H9 (cell line): ENCODE data around the gene TRAK2. TPM values are rescaled to one million over a fixed set of nuclear protein-coding genes. Genes with fewer than 3 reads are reported as not detected.

Experiments
- DNase-seq: peaks from one replicate; pipeline ENCODE4 v3.0.0-alpha.2; 2017
- H2AFZ ChIP-seq: one replicate; pipeline ENCODE4 v1.6.1; 2013; ENCODE audit warnings: mild to moderate bottlenecking, low read length, control low read depth, moderate library complexity
- H2AK5ac ChIP-seq: 2 replicates; pipeline ENCODE4 v1.6.1; 2013; ENCODE audit warnings: low read length, control low read depth, mixed read lengths; ENCODE audit not compliant: insufficient read length
- H2BK120ac ChIP-seq: one replicate; pipeline ENCODE4 v1.6.1; 2013; ENCODE audit warnings: low read depth, mild to moderate bottlenecking, low read length, control low read depth, inconsistent platforms; ENCODE audit not compliant: poor library complexity, severe bottlenecking
- H2BK12ac ChIP-seq: 2 replicates; pipeline ENCODE4 v1.6.1; 2013; ENCODE audit warnings: low read length, control low read depth, mixed read lengths, low read depth; ENCODE audit not compliant: insufficient read length
- H2BK15ac ChIP-seq: 2 replicates; pipeline ENCODE4 v1.6.1; 2013; ENCODE audit warnings: low read depth, low read length, control low read depth
- H2BK20ac ChIP-seq: one replicate; pipeline ENCODE4 v1.6.1; 2013; ENCODE audit warnings: low read depth, mild to moderate bottlenecking, low read length, control low read depth, inconsistent platforms; ENCODE audit not compliant: poor library complexity, severe bottlenecking
- H2BK5ac ChIP-seq: 2 replicates; pipeline ENCODE4 v1.6.1; 2013; ENCODE audit warnings: low read length, control low read depth, mixed read lengths; ENCODE audit not compliant: insufficient read length
- H3K14ac ChIP-seq: 2 replicates; pipeline ENCODE4 v1.6.1; 2013; ENCODE audit warnings: low read length, control low read depth; ENCODE audit not compliant: insufficient read depth
- H3K18ac ChIP-seq: 2 replicates; pipeline ENCODE4 v1.6.1; 2013; ENCODE audit warnings: low read depth, mild to moderate bottlenecking, mixed read lengths, low read length, control low read depth; ENCODE audit not compliant: insufficient read length
- H3K23ac ChIP-seq: 2 replicates; pipeline ENCODE4 v1.6.1; 2013; ENCODE audit warnings: low read length, control low read depth, mixed read lengths, low read depth; ENCODE audit not compliant: insufficient read length
- H3K23me2 ChIP-seq: 2 replicates; pipeline ENCODE4 v1.6.1; 2013; ENCODE audit warnings: low read depth, mild to moderate bottlenecking, mixed read lengths, low read length, control low read depth; ENCODE audit not compliant: insufficient read length, poor library complexity, severe bottlenecking
- H3K27ac ChIP-seq: 2 replicates; pipeline ENCODE4 v1.5.1; 2013; ENCODE audit warnings: low read length, control low read depth, mixed read lengths, low read depth; ENCODE audit not compliant: insufficient read length
- H3K27me3 ChIP-seq: 2 replicates; pipeline ENCODE4 v1.6.1; 2013; ENCODE audit warnings: low read length, control low read depth, inconsistent platforms; ENCODE audit not compliant: insufficient read depth
- H3K4ac ChIP-seq: 2 replicates; pipeline ENCODE4 v1.6.1; 2013; ENCODE audit warnings: low read depth, mild to moderate bottlenecking, control low read depth, inconsistent platforms, low read length, moderate library complexity
- H3K4me1 ChIP-seq: 2 replicates; pipeline ENCODE4 v1.6.1; 2013; ENCODE audit warnings: low read length, control low read depth, inconsistent platforms; ENCODE audit not compliant: insufficient read depth
- H3K4me2 ChIP-seq: 2 replicates; pipeline ENCODE4 v1.6.1; 2013; ENCODE audit warnings: low read length, control low read depth, mixed read lengths; ENCODE audit not compliant: insufficient read length, insufficient read depth
- H3K56ac ChIP-seq: 2 replicates; pipeline ENCODE4 v1.6.1; 2013; ENCODE audit warnings: low read depth, mild to moderate bottlenecking, mixed read lengths, low read length, control low read depth; ENCODE audit not compliant: insufficient read length
- H3K79me1 ChIP-seq: 2 replicates; pipeline ENCODE4 v1.6.1; 2013; ENCODE audit warnings: low read depth, mild to moderate bottlenecking, moderate library complexity, low read length, control low read depth, inconsistent platforms; ENCODE audit not compliant: insufficient read depth, poor library complexity, severe bottlenecking
- H3K79me2 ChIP-seq: 2 replicates; pipeline ENCODE4 v1.6.1; 2013; ENCODE audit warnings: low read length, control low read depth, inconsistent platforms; ENCODE audit not compliant: insufficient read depth
- H3K9ac ChIP-seq: 2 replicates; pipeline ENCODE4 v1.6.1; 2013; ENCODE audit warnings: low read length, control low read depth, mixed read lengths; ENCODE audit not compliant: insufficient read length; ENCODE audit errors: extremely low read depth
- H3K9me3 ChIP-seq: one replicate; pipeline ENCODE4 v1.6.1; 2013; ENCODE audit warnings: low read depth, low read length, inconsistent platforms; ENCODE audit not compliant: control insufficient read depth
- H3T11ph ChIP-seq: one replicate; pipeline ENCODE4 v1.6.1; 2013; ENCODE audit warnings: mild to moderate bottlenecking, low read length, control low read depth, inconsistent platforms
- H4K20me1 ChIP-seq: one replicate; pipeline ENCODE4 v1.6.1; 2013; ENCODE audit not compliant: control insufficient read depth, insufficient read length, insufficient read depth
- H4K5ac ChIP-seq: 2 replicates; pipeline ENCODE4 v1.6.1; 2013; ENCODE audit warnings: low read depth, mild to moderate bottlenecking, mixed read lengths, low read length, control low read depth; ENCODE audit not compliant: insufficient read length
- H4K8ac ChIP-seq: replicated peaks from 2 replicates; pipeline ENCODE4 v1.6.1; 2013; ENCODE audit warnings: low read length, control low read depth, mixed read lengths, low read depth; ENCODE audit not compliant: insufficient read length
- H4K91ac ChIP-seq: 2 replicates; pipeline ENCODE4 v1.6.1; 2013; ENCODE audit warnings: low read depth, mild to moderate bottlenecking, moderate library complexity, mixed read lengths, low read length, control low read depth; ENCODE audit not compliant: insufficient read length
- H3K27ac Mint-ChIP-seq, 3 experiments: 2 replicates in 2 of 3; 3 replicates in 1 of 3; pipeline ENCODE4 v1.8.0; 2020 to 2021; ENCODE audit warnings: mixed read lengths in 3 of 3, mild to moderate bottlenecking in 1 of 3, moderate library complexity in 1 of 3
- H3K27me3 Mint-ChIP-seq: 2 replicates; pipeline ENCODE4 v1.8.0; 2021; ENCODE audit warnings: low read depth, mild to moderate bottlenecking, moderate library complexity, mixed read lengths
- H3K36me3 Mint-ChIP-seq, 3 experiments: 2 replicates in 2 of 3; 3 replicates in 1 of 3; pipeline ENCODE4 v1.8.0; 2020 to 2021; ENCODE audit warnings: low read depth in 3 of 3, mixed read lengths in 3 of 3; ENCODE audit not compliant: insufficient read depth in 1 of 3
- H3K4me1 Mint-ChIP-seq, 2 experiments: 2 replicates each; pipeline ENCODE4 v1.8.0; 2020; ENCODE audit warnings: mixed read lengths in 2 of 2
- H3K4me3 Mint-ChIP-seq, 2 experiments: 2 replicates in 1 of 2; 3 replicates in 1 of 2; pipeline ENCODE4 v1.8.0; 2020 to 2021; ENCODE audit warnings: mild to moderate bottlenecking in 2 of 2, mixed read lengths in 2 of 2, moderate library complexity in 1 of 2
- H3K9me3 Mint-ChIP-seq, 2 experiments: 2 replicates in 1 of 2; 3 replicates in 1 of 2; pipeline ENCODE4 v1.8.0; 2020; ENCODE audit warnings: mild to moderate bottlenecking in 2 of 2, mixed read lengths in 2 of 2, moderate library complexity in 1 of 2
- CTCF ChIP-seq: fragments of 200-600 bp; sonication (generic); conservative IDR thresholded peaks from 3 replicates; pipeline ENCODE4 v1.8.0; 2021; ENCODE audit warnings: antibody characterized with exemption, mild to moderate bottlenecking
- WGBS: extraction: QIAGEN DNeasy Blood & Tissue Kit; methylation state at CpG from one replicate; pipeline ENCODE4 v1.1.7; 2013; ENCODE audit warnings: missing lambda C conversion rate, low lambda C conversion rate, mixed read lengths; ENCODE audit not compliant: insufficient read length; ENCODE audit errors: extremely low coverage; 5-methylcytosine and 5-hydroxymethylcytosine counted together
- total RNA-seq: library from RNA; stranded (reverse); gene quantifications from 2 replicates; pipeline ENCODE4 v1.2.1, GENCODE V29; 2021

TRAK2 gene
- total RNA-seq, 1 experiment from 2014 or later = 14.2 TPM

GRCh38 chr2:201401815-201402214, 49.4 kb downstream of the TRAK2 start:
- WGBS = no CpG with 5 or more reads among the region's 3 CpGs

More at GRCh38 chr2:201401815-201402214, 49.4 kb downstream of the TRAK2 start:
- no peak for TF ChIP-seq CTCF
- Histone ChIP-seq H2AK5ac (no peak overlapping the region), H3K9ac (no peak overlapping the region), H4K5ac (no peak overlapping the region), H2BK20ac (no peak overlapping the region), H4K91ac (no peak overlapping the region), H3K79me1 (no peaks in the 10 kb centered on the region), H2BK120ac (no peak overlapping the region), H4K8ac (no peak overlapping the region), H2BK15ac (no peak overlapping the region), H3K23me2 (no peaks in the 10 kb centered on the region), H2BK5ac (no peak overlapping the region), H3K4ac (no peak overlapping the region), H3K18ac (no peak overlapping the region), H2BK12ac (no peak overlapping the region), H4K20me1 (no peaks in the 10 kb centered on the region), H3K14ac (no peak overlapping the region), H3K56ac (no peak overlapping the region), H3T11ph (no peak overlapping the region), H3K23ac (no peak overlapping the region), H3K9me3 (no peaks in the 10 kb centered on the region), H3K4me1 (no peaks in the 10 kb centered on the region), H3K4me2 (no peak overlapping the region), H3K27me3 (no peaks in the 10 kb centered on the region), H3K27ac (no peak overlapping the region), H2AFZ (no peak overlapping the region), H3K79me2 (no peaks in the 10 kb centered on the region)
- no peak overlapping the region for H3K4me3 Mint-ChIP-seq
- H3K9me3 Mint-ChIP-seq = no peaks in the 10 kb centered on the region
- H3K36me3 Mint-ChIP-seq = no peaks in the 10 kb centered on the region; a peak in 1 of 7 replicates
- no peak overlapping the region for H3K27ac Mint-ChIP-seq
- H3K27me3 Mint-ChIP-seq = no peaks in the 10 kb centered on the region
- 0 out of 4 replicates have a peak, but pooled peaks cover 0 to 3% of the 10 kb centered on the region in 2 experiments for H3K4me1 Mint-ChIP-seq
- no peak for DNase-seq
